HEK293 (cell line): ENCODE results near the gene PEF1.
A peak's percentile ranks its signal among the peaks of the same experiment; 100 is the strongest.

Source experiments
- BCL6B ChIP-seq: fragments of 450-650 bp; formaldehyde crosslinking; IDR thresholded peaks from 2 replicates; pipeline ENCODE4 v1.5.1; 2017; ENCODE audit warnings: missing biosample characterization, missing genetic modification characterization
- KLF7 ChIP-seq: fragments of 450-650 bp; formaldehyde crosslinking; IDR thresholded peaks from 2 replicates; pipeline ENCODE4 v1.5.1; 2016; ENCODE audit warnings: missing biosample characterization, missing genetic modification characterization, borderline replicate concordance
- MZF1 ChIP-seq: fragments of 450-650 bp; formaldehyde crosslinking; IDR thresholded peaks from 2 replicates; pipeline ENCODE4 v1.5.1; 2017; ENCODE audit warnings: missing biosample characterization, missing genetic modification characterization, borderline replicate concordance
- OSR2 ChIP-seq: fragments of 450-650 bp; formaldehyde crosslinking; IDR thresholded peaks from 2 replicates; pipeline ENCODE4 v1.5.1; 2016; ENCODE audit warnings: missing biosample characterization, missing genetic modification characterization
- PRDM4 ChIP-seq: fragments of 450-650 bp; formaldehyde crosslinking; IDR thresholded peaks from 2 replicates; pipeline ENCODE4 v1.5.1; 2017; ENCODE audit warnings: missing biosample characterization, missing genetic modification characterization
- ZBTB20 ChIP-seq: fragments of 450-650 bp; formaldehyde crosslinking; IDR thresholded peaks from 2 replicates; pipeline ENCODE4 v1.5.1; 2016; ENCODE audit warnings: missing biosample characterization, missing genetic modification characterization
- ZBTB21 ChIP-seq: fragments of 450-650 bp; formaldehyde crosslinking; IDR thresholded peaks from 2 replicates; pipeline ENCODE4 v1.5.1; 2017; ENCODE audit warnings: missing biosample characterization, missing genetic modification characterization
- ZBTB6 ChIP-seq: fragments of 450-650 bp; formaldehyde crosslinking; IDR thresholded peaks from 2 replicates; pipeline ENCODE4 v1.5.1; 2017; ENCODE audit warnings: missing biosample characterization, missing genetic modification characterization
- ZBTB7A ChIP-seq: fragments of 450-650 bp; formaldehyde crosslinking; IDR thresholded peaks from 2 replicates; pipeline ENCODE4 v1.5.1; 2016; ENCODE audit warnings: low read depth, missing biosample characterization, missing genetic modification characterization
- ZFHX2 ChIP-seq: fragments of 450-650 bp; formaldehyde crosslinking; conservative IDR thresholded peaks from 2 replicates; pipeline ENCODE4 v1.5.1; 2016; ENCODE audit warnings: missing biosample characterization, missing genetic modification characterization
- ZNF132 ChIP-seq: fragments of 450-650 bp; formaldehyde crosslinking; IDR thresholded peaks from 2 replicates; pipeline ENCODE4 v1.5.1; 2017; ENCODE audit warnings: missing biosample characterization, missing genetic modification characterization, borderline replicate concordance
- ZNF133 ChIP-seq: fragments of 450-650 bp; formaldehyde crosslinking; IDR thresholded peaks from 2 replicates; pipeline ENCODE4 v1.5.1; 2016; ENCODE audit warnings: missing biosample characterization, missing genetic modification characterization
- ZNF169 ChIP-seq: fragments of 450-650 bp; formaldehyde crosslinking; IDR thresholded peaks from 2 replicates; pipeline ENCODE4 v1.5.1; 2016; ENCODE audit warnings: missing biosample characterization, missing genetic modification characterization
- ZNF175 ChIP-seq: fragments of 450-650 bp; formaldehyde crosslinking; IDR thresholded peaks from 2 replicates; pipeline ENCODE4 v1.5.1; 2016; ENCODE audit warnings: missing biosample characterization, missing genetic modification characterization
- ZNF184 ChIP-seq: fragments of 450-650 bp; IDR thresholded peaks from 2 replicates; pipeline ENCODE4 v1.5.1; 2018; ENCODE audit warnings: missing biosample characterization, mild to moderate bottlenecking, missing genetic modification characterization
- ZNF202 ChIP-seq: fragments of 450-650 bp; formaldehyde crosslinking; IDR thresholded peaks from 2 replicates; pipeline ENCODE4 v1.5.1; 2016; ENCODE audit warnings: missing biosample characterization, missing genetic modification characterization, borderline replicate concordance
- ZNF221 ChIP-seq: fragments of 450-650 bp; formaldehyde crosslinking; IDR thresholded peaks from 2 replicates; pipeline ENCODE4 v1.5.1; 2017; ENCODE audit warnings: missing biosample characterization, missing genetic modification characterization, borderline replicate concordance
- ZNF302 ChIP-seq: fragments of 450-650 bp; formaldehyde crosslinking; IDR thresholded peaks from 2 replicates; pipeline ENCODE4 v1.5.1; 2016; ENCODE audit warnings: missing biosample characterization, missing genetic modification characterization, low read depth
- ZNF335 ChIP-seq: fragments of 450-650 bp; formaldehyde crosslinking; conservative IDR thresholded peaks from 2 replicates; pipeline ENCODE4 v1.5.1; 2016; ENCODE audit warnings: missing biosample characterization, missing genetic modification characterization
- ZNF341 ChIP-seq: fragments of 450-650 bp; formaldehyde crosslinking; IDR thresholded peaks from 2 replicates; pipeline ENCODE4; 2016; ENCODE audit warnings: low read depth, missing biosample characterization, missing genetic modification characterization
- ZNF391 ChIP-seq: fragments of 450-650 bp; formaldehyde crosslinking; IDR thresholded peaks from 2 replicates; pipeline ENCODE4 v1.5.1; 2016; ENCODE audit warnings: low read depth, missing biosample characterization, missing genetic modification characterization, borderline replicate concordance
- ZNF426 ChIP-seq: fragments of 450-650 bp; formaldehyde crosslinking; IDR thresholded peaks from 2 replicates; pipeline ENCODE4 v1.5.1; 2017; ENCODE audit warnings: missing biosample characterization, missing genetic modification characterization, mild to moderate bottlenecking, inconsistent platforms, moderate library complexity
- ZNF449 ChIP-seq: fragments of 450-650 bp; formaldehyde crosslinking; IDR thresholded peaks from 2 replicates; pipeline ENCODE4 v1.5.1; 2017; ENCODE audit warnings: missing biosample characterization, mild to moderate bottlenecking, missing genetic modification characterization, moderate library complexity
- ZNF560 ChIP-seq: fragments of 450-650 bp; formaldehyde crosslinking; IDR thresholded peaks from 2 replicates; pipeline ENCODE4 v1.5.1; 2017; ENCODE audit warnings: missing biosample characterization, missing genetic modification characterization, borderline replicate concordance
- ZNF571 ChIP-seq: fragments of 450-650 bp; formaldehyde crosslinking; IDR thresholded peaks from 2 replicates; pipeline ENCODE4 v1.5.0; 2017; ENCODE audit warnings: missing biosample characterization, missing genetic modification characterization
- ZNF585B ChIP-seq: fragments of 450-650 bp; formaldehyde crosslinking; IDR thresholded peaks from 2 replicates; pipeline ENCODE4 v1.5.1; 2016; ENCODE audit warnings: missing biosample characterization, missing genetic modification characterization
- ZNF639 ChIP-seq: fragments of 450-650 bp; formaldehyde crosslinking; IDR thresholded peaks from 2 replicates; pipeline ENCODE4 v1.5.1; 2016; ENCODE audit warnings: missing biosample characterization, missing genetic modification characterization
- ZNF654 ChIP-seq: fragments of 450-650 bp; formaldehyde crosslinking; IDR thresholded peaks from 2 replicates; pipeline ENCODE4 v1.5.1; 2016; ENCODE audit warnings: low read depth, missing biosample characterization, missing genetic modification characterization
- ZNF658 ChIP-seq: fragments of 450-650 bp; formaldehyde crosslinking; IDR thresholded peaks from 2 replicates; pipeline ENCODE4; 2016; ENCODE audit warnings: missing biosample characterization, missing genetic modification characterization
- ZNF692 ChIP-seq: fragments of 450-650 bp; formaldehyde crosslinking; IDR thresholded peaks from 2 replicates; pipeline ENCODE4 v1.5.1; 2016; ENCODE audit warnings: missing biosample characterization, missing genetic modification characterization
- ZNF843 ChIP-seq: fragments of 450-650 bp; formaldehyde crosslinking; IDR thresholded peaks from 2 replicates; pipeline ENCODE4 v1.5.1; 2016; ENCODE audit warnings: missing biosample characterization, missing genetic modification characterization

The PEF1 gene

GRCh38 chr1:31644560-31645273, at the start of gene PEF1 (continued):
- TF ChIP-seq ZNF132: no peak
- TF ChIP-seq ZBTB20: peak; percentile 78
- no peak for TF ChIP-seq ZNF654 (tag by site-specific recombination)
- TF ChIP-seq BCL6B: peak; percentile 86
- no peak for TF ChIP-seq ZNF202 (tag by site-specific recombination)
- TF ChIP-seq ZNF391: 0 out of 2 replicates have a peak, but pooled peaks have one; percentile 19
- peak; percentile 87 for TF ChIP-seq ZNF639 (tag by site-specific recombination)
- TF ChIP-seq ZNF571 (tag by site-specific recombination): no peak
- no peak for TF ChIP-seq ZNF658 (tag by site-specific recombination)
- TF ChIP-seq ZNF426 (tag by site-specific recombination): no peak
- TF ChIP-seq ZFHX2: peak; percentile 96
- TF ChIP-seq ZNF449: no peak
- TF ChIP-seq ZNF175 (tag by site-specific recombination): no peak
- no peak for TF ChIP-seq ZBTB7A (tag by site-specific recombination)
- peak; percentile 100 for TF ChIP-seq ZNF335 (tag by site-specific recombination)
- peak; percentile 100 for TF ChIP-seq ZBTB21 (tag by site-specific recombination)
- TF ChIP-seq ZBTB6: no peak
- no peak for TF ChIP-seq ZNF221 (tag by site-specific recombination)
- no peak for TF ChIP-seq ZNF302
- TF ChIP-seq ZNF133 (tag by site-specific recombination): no peak
- TF ChIP-seq PRDM4 (tag by site-specific recombination): 0 out of 2 replicates have a peak, but pooled peaks have one; percentile 14
- TF ChIP-seq MZF1 (tag by site-specific recombination): no peak
- TF ChIP-seq ZNF692: peak; percentile 85; the same call in 1 of the 2 replicates
- TF ChIP-seq ZNF184 (tag by site-specific recombination): no peak
- TF ChIP-seq KLF7: peak; percentile 95; the same call in 1 of the 2 replicates
- peak; percentile 99 for TF ChIP-seq ZNF341 (tag by site-specific recombination)
- TF ChIP-seq ZNF560 (tag by site-specific recombination): no peak
- TF ChIP-seq ZNF843 (tag by site-specific recombination): peak; percentile 43
- TF ChIP-seq OSR2: peak; percentile 61; the same call in 1 of the 2 replicates
- TF ChIP-seq ZNF169 (tag by site-specific recombination): no peak
- no peak for TF ChIP-seq ZNF585B
